ENCODE measurements around the gene CD101. TPM values are rescaled to one million over a fixed set of nuclear protein-coding genes. Genes with fewer than 3 reads are reported as not detected.

CD101 gene
- total RNA-seq, 1 experiment from 2014 or later = 0.37 TPM

- no peaks in the 10 kb centered on the region for H3K9me3 Mint-ChIP-seq (ENCODE audit: unreplicated experiment)
- ChIA-PET CTCF (no interaction called here), POLR2A (interaction anchor here (1.2 kb wide), 1 partner anchor 16 kb away, joined by 3 read pairs; no protein-coding TSS in a partner anchor)
- BruUV-seq (replicated peaks) = no TSS peak
- intact Hi-C loops (cut with micrococcal nuclease) = no loop called here
- no peak overlapping the region for H3K4me3 Mint-ChIP-seq (ENCODE audit: unreplicated experiment)
- no peaks in the 10 kb centered on the region for H3K36me3 Mint-ChIP-seq (ENCODE audit: insufficient read depth, unreplicated experiment)
- no peak for TF ChIP-seq CTCF (IDR thresholded peaks at IDR 0.05; ENCODE audit: unreplicated experiment)
- H3K27me3 Mint-ChIP-seq (ENCODE audit: insufficient read depth, unreplicated experiment) = no peaks in the 10 kb centered on the region
- peaks cover 8% of the 10 kb centered on the region for H3K4me1 Mint-ChIP-seq (ENCODE audit: insufficient read depth, unreplicated experiment)
- DNase-seq (ENCODE audit: unreplicated experiment) = no peak
- H3K27ac Mint-ChIP-seq (ENCODE audit: low read depth, unreplicated experiment) = no peak overlapping the region
Measured at GRCh38 chr1:117011334-117011733, 9.8 kb downstream of the CD101 start.

GRCh38 chr1:117013309-117013858 lies 11.8 kb downstream of the CD101 start:
- Mint-ChIP-seq H3K9me3 (ENCODE audit: unreplicated experiment) (no peaks in the 10 kb centered on the region), H3K27ac (ENCODE audit: low read depth, unreplicated experiment) (no peak overlapping the region), H3K4me1 (ENCODE audit: insufficient read depth, unreplicated experiment) (no peaks in the 10 kb centered on the region), H3K36me3 (ENCODE audit: insufficient read depth, unreplicated experiment) (no peaks in the 10 kb centered on the region), H3K4me3 (ENCODE audit: unreplicated experiment) (no peak overlapping the region), H3K27me3 (ENCODE audit: insufficient read depth, unreplicated experiment) (no peaks in the 10 kb centered on the region)
- intact Hi-C loops (cut with micrococcal nuclease) = no loop called here
- DNase-seq (ENCODE audit: unreplicated experiment) = no peak
- no TSS peak for BruUV-seq (replicated peaks)
- ChIA-PET CTCF (interaction anchor here (0.7 kb wide), 1 partner anchor 157 kb away, joined by 4 read pairs; no protein-coding TSS in a partner anchor), POLR2A (interaction anchor here (0.7 kb wide), 2 partner anchors 47 to 306 kb away, joined by 3 read pairs; partner anchors contain the start of gene TTF2)
- no peak for TF ChIP-seq CTCF (IDR thresholded peaks at IDR 0.05; ENCODE audit: unreplicated experiment)

- no peak for DNase-seq (ENCODE audit: unreplicated experiment)
- H3K4me1 Mint-ChIP-seq (ENCODE audit: insufficient read depth, unreplicated experiment) = no peaks in the 10 kb centered on the region
- TF ChIP-seq CTCF (IDR thresholded peaks at IDR 0.05; ENCODE audit: unreplicated experiment) = no peak
- no TSS peak for BruUV-seq (replicated peaks)
- ChIA-PET POLR2A (interaction anchor here (0.7 to 1.2 kb wide), 3 partner anchors 10 to 305 kb away, joined by 3 to 4 read pairs (median 3); partner anchors contain the start of gene TTF2), CTCF (no interaction called here)
- H3K27ac Mint-ChIP-seq (ENCODE audit: low read depth, unreplicated experiment) = no peak overlapping the region
- H3K9me3 Mint-ChIP-seq (ENCODE audit: unreplicated experiment) = no peaks in the 10 kb centered on the region
- no peaks in the 10 kb centered on the region for H3K36me3 Mint-ChIP-seq (ENCODE audit: insufficient read depth, unreplicated experiment)
- H3K4me3 Mint-ChIP-seq (ENCODE audit: unreplicated experiment) = no peak overlapping the region
- no peaks in the 10 kb centered on the region for H3K27me3 Mint-ChIP-seq (ENCODE audit: insufficient read depth, unreplicated experiment)
- intact Hi-C loops (cut with micrococcal nuclease) = no loop called here
Measured at GRCh38 chr1:117014209-117014608, 12.6 kb downstream of the CD101 start.

GRCh38 chr1:117015724-117016123 lies 14.2 kb downstream of the CD101 start:
- TF ChIP-seq CTCF (IDR thresholded peaks at IDR 0.05; ENCODE audit: unreplicated experiment) = no peak
- Mint-ChIP-seq H3K27me3 (ENCODE audit: insufficient read depth, unreplicated experiment) (no peaks in the 10 kb centered on the region), H3K4me3 (ENCODE audit: unreplicated experiment) (no peak overlapping the region), H3K36me3 (ENCODE audit: insufficient read depth, unreplicated experiment) (no peaks in the 10 kb centered on the region), H3K27ac (ENCODE audit: low read depth, unreplicated experiment) (no peak overlapping the region), H3K4me1 (ENCODE audit: insufficient read depth, unreplicated experiment) (no peaks in the 10 kb centered on the region), H3K9me3 (ENCODE audit: unreplicated experiment) (no peaks in the 10 kb centered on the region)
- ChIA-PET CTCF (interaction anchor here (0.8 kb wide), 1 partner anchor 253 kb away, joined by 3 read pairs; no protein-coding TSS in a partner anchor), POLR2A (no interaction called here)
- no peak for DNase-seq (ENCODE audit: unreplicated experiment)
- no TSS peak for BruUV-seq (replicated peaks)
- intact Hi-C loops (cut with micrococcal nuclease) = no loop called here

Data from MCF 10A (cell line).